HG03469 (cell line): Measurements from ENCODE around the gene SLC2A9.

ENCODE experiments used
- ATAC-seq: cut with Tn5 transposase; IDR thresholded peaks from one replicate; pipeline ENCODE4 v1.9.1; 2021; ENCODE audit warnings: mild to moderate bottlenecking, moderate library complexity, moderate number of reproducible peaks; ENCODE audit not compliant: unreplicated experiment

SLC2A9 gene

GRCh38 chr4:9969526-9970398 lies 51.5 kb downstream of the SLC2A9 start:
- no peak for ATAC-seq

- ATAC-seq, result no peak
Measured at GRCh38 chr4:9968472-9968871, 52.8 kb downstream of the SLC2A9 start.

DNA sequence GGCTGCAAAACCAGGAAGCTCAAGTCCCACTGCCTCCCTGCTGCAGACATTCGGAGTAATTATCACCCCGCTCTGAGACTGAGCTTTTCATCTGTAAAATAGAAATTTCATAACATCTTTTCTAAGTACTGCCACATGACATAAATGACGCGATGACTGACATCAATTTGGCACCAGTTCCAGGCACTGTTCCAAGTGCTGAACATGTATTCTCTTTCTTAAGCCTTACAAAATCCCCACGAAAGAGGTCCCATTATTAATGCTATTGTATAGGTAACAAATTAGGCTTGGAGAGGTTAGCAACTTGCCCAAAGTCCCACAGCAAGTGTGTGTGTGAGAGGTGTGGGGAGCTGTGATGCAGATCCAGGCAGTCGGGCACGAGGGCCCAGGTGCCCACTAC lies 56.4 kb downstream of the SLC2A9 start:
- no peak for ATAC-seq

DNA sequence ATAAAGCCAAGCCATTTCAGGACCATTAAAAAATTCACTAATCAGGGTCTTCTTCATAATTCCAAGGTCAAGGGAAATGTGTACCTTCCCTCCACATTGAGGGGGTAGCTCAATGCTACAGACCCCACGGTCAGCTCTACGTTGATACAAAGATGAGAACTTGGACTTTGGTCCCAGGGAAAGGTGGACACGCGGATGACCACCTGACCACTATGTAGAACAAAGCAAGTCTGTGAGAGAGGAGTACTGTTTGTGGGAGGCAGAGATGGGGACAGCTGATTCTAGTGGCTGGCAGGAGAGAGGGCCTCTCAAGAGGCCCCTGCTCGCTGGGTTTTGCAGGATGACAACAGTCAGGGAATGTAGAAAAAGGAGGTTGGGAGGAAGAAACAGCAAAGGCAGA lies 58.0 kb downstream of the SLC2A9 start:
- no peak for ATAC-seq

GRCh38 chr4:9962611-9963314 lies 58.5 kb downstream of the SLC2A9 start:
- no peak for ATAC-seq

DNA sequence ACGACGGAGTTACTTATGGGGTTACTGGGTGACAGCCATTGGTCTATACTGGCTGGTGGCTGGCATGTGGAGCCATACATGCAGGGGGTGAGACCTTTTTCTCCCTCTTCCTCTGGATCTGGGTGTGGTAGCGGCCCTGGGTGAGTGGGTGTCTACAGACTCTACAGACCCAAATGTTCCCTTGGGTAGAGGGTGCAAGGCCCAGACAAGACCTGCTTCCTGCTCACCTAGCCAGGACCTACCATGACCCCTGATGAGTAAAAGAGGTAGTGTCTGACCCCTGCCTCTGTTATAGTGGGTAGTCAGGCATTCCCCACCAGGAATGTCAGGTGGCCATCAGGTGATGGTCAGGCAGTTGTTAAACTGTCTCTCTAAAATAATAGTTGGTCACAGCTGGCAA lies 66.8 kb downstream of the SLC2A9 start:
- ATAC-seq, result no peak

- ATAC-seq, result no peak
Measured at GRCh38 chr4:9953089-9953488, 68.2 kb downstream of the SLC2A9 start.

- ATAC-seq, result no peak
Measured at GRCh38 chr4:9952415-9952950, 68.8 kb downstream of the SLC2A9 start.

GRCh38 chr4:9949573-9949972 lies 71.7 kb downstream of the SLC2A9 start:
- no peak for ATAC-seq

DNA sequence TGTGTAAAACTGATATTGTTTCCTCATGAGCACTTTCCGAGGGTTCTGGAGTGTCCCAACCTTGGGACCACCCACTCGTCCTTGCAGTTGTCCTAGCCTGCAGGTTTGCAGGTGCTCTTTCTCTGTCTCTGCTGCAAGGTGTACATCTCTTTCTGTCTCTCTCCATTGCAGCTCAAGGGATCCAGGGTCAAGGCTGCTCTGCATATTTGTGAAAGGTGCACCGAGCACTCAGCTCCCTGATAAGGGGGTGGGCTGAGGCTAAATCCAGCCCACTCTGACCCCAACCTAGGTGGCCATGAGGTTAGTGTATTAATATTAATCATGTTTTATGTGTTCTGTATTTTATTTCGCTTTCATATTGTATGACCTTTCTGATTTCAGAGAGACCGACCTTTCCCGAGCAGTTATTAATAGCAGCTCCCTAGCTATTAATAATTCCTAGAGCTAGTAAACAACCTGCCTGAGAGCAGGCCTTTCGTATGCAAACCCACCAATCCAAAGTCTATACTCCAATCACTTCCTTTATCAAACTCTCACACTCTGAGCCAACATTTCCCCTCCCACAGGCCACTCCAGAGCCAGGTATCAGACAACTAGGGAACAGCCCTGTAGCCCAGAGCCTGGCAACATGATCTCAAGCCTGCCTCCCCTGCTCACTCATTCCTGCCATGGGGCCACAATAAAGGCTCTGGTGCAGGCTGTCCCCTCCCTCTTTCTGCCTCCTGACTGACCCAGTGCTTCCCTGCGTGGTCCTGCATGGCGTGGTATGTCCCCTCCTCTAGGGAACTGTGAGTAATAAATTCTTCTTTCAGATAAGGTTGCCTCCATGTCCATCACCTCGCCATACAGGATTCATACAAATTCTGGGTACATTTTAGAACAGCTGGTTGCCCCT lies 73.9 kb downstream of the SLC2A9 start:
- ATAC-seq, result no peak

DNA sequence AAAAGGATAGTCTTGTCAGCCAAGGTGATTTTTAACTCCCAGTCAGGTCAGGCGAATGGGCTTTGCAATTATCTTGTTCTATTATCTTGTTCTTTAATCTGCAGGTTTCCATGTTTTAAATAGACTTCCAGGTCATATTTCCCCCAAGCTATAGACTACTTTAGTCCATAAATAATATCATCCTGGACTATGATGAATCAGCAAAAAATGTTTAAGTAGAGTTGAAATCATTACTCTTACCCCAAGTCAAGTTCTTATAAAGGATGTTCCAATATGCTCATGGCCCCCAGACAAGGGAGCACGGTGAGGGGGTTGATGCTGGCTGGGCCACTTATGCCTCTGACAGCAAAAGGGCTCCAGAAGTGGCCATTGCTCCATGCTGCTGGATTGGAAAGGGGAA lies 75.1 kb downstream of the SLC2A9 start:
- ATAC-seq, result no peak

- no peak for ATAC-seq
Measured at GRCh38 chr4:9944431-9945425, 76.6 kb downstream of the SLC2A9 start.

DNA sequence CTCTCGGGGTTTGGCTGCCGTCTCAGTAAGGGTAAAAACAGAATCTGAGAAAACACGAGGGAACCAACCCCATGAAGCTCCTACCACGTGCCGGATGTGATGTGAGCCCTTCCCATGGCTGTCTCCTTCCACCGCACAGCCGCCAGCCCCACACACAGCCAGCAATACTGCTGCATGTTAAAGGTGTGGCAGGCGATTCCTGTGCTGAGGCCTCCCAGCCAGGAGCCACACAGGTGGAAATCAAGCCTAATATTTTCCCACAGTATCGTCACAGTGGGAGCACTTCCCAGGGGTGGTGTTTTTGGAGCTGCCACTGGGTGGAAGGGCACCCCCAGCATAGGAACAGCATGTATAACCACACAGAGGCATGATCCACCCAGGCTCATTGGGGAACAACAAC lies 77.5 kb downstream of the SLC2A9 start:
- ATAC-seq, result no peak

- no peak for ATAC-seq
Measured at GRCh38 chr4:9942921-9943600, 78.2 kb downstream of the SLC2A9 start.

- no peak for ATAC-seq
Measured at GRCh38 chr4:9942139-9942538, 79.2 kb downstream of the SLC2A9 start.

DNA sequence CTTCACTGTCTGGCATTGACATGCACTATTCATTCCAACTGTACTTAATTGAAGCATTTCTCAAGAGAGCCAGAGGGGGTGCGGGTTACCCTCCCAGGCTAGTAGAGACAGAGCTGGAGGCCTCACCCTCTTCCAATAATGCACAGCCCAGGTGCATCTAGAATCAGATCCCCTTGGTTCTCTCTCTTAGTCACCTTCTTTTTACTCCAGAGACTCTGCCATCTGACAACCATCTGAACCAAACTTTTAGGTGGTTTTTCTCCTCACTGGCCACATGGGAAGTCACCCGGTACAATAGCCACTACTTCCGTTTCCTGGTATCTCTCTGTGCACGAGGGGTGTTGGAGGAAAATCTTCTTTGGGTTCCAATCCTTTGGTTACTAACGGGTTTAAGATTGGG lies 81.3 kb downstream of the SLC2A9 start:
- ATAC-seq, result no peak

GRCh38 chr4:9938933-9939332 lies 82.4 kb downstream of the SLC2A9 start:
- no peak for ATAC-seq

- no peak for ATAC-seq
Measured at GRCh38 chr4:9937078-9937477, 84.2 kb downstream of the SLC2A9 start.

GRCh38 chr4:9936129-9936644 lies 85.1 kb downstream of the SLC2A9 start:
- ATAC-seq, result no peak
